ENCODE results near the gene SPRR2A. TPM values are rescaled to one million over a fixed set of nuclear protein-coding genes. Genes with fewer than 3 reads are reported as not detected.

SPRR2A gene
- total RNA-seq, 1 donor from 2014 or later, result not detected

DNA sequence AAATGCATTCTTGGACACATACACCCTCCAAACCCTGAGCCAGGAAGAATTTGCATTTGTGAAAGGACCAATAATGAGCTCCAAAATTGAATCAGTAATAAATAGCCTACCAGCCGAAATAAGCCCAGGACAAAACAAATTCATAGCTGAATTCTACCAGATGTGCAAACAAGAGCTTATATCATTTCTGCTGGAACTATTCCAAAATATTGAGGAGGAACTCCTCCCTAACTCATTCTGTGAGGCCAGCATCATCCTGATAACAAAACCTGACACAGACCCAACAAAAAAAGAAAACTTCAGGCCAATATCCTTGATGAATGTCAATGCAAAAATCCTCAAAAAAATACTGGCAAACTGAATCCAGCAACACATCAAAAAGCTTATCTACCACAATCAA is 30.3 kb upstream of the SPRR2A start:
- H3K36me3 Mint-ChIP-seq (ENCODE audit: low read depth), result no peaks in the 10 kb centered on the region
- no peaks in the 10 kb centered on the region for H3K4me1 Mint-ChIP-seq (ENCODE audit: low read depth)
- H3K4me3 Mint-ChIP-seq (ENCODE audit: unreplicated experiment), result no peak overlapping the region
- no peak overlapping the region for H3K27ac Mint-ChIP-seq (ENCODE audit: unreplicated experiment)
- H3K27me3 Mint-ChIP-seq (ENCODE audit: low read depth), result no peaks in the 10 kb centered on the region
- no peak for DNase-seq (ENCODE audit: low spot score)
- peaks cover 11% of the 10 kb centered on the region for H3K9me3 Mint-ChIP-seq (ENCODE audit: low read depth)
- TF ChIP-seq, protein P1, sequence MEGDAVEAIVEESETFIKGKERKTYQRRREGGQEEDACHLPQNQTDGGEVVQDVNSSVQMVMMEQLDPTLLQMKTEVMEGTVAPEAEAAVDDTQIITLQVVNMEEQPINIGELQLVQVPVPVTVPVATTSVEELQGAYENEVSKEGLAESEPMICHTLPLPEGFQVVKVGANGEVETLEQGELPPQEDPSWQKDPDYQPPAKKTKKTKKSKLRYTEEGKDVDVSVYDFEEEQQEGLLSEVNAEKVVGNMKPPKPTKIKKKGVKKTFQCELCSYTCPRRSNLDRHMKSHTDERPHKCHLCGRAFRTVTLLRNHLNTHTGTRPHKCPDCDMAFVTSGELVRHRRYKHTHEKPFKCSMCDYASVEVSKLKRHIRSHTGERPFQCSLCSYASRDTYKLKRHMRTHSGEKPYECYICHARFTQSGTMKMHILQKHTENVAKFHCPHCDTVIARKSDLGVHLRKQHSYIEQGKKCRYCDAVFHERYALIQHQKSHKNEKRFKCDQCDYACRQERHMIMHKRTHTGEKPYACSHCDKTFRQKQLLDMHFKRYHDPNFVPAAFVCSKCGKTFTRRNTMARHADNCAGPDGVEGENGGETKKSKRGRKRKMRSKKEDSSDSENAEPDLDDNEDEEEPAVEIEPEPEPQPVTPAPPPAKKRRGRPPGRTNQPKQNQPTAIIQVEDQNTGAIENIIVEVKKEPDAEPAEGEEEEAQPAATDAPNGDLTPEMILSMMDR (IDR thresholded peaks at IDR 0.05), result no peak

DNA sequence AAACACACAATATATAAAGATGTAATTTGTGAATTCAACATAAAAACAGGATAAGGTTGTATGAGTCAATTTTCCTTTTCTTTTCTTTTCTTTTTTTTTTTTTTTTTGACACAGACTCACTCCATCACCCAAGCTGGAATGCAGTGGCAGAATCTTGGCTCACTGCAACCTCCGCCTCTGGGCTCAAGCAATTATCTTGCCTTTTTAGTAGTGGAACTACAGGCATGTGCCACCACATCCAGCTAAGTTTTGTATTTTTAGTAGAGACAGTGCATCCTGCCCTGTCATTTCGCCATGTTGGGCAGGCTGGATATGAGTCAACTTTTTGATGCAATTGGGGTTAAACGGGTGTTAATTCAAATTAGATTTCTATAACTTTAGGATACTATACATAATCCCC is 24.4 kb upstream of the SPRR2A start:
- H3K36me3 Mint-ChIP-seq (ENCODE audit: low read depth), result no peaks in the 10 kb centered on the region
- no peak overlapping the region for H3K27ac Mint-ChIP-seq (ENCODE audit: unreplicated experiment)
- no peak overlapping the region for H3K4me3 Mint-ChIP-seq (ENCODE audit: unreplicated experiment)
- peaks cover 19% of the 10 kb centered on the region for H3K9me3 Mint-ChIP-seq (ENCODE audit: low read depth)
- no peak for DNase-seq (ENCODE audit: low spot score)
- no peaks in the 10 kb centered on the region for H3K4me1 Mint-ChIP-seq (ENCODE audit: low read depth)
- no peaks in the 10 kb centered on the region for H3K27me3 Mint-ChIP-seq (ENCODE audit: low read depth)
- TF ChIP-seq, protein P1 (IDR thresholded peaks at IDR 0.05), result no peak

DNA sequence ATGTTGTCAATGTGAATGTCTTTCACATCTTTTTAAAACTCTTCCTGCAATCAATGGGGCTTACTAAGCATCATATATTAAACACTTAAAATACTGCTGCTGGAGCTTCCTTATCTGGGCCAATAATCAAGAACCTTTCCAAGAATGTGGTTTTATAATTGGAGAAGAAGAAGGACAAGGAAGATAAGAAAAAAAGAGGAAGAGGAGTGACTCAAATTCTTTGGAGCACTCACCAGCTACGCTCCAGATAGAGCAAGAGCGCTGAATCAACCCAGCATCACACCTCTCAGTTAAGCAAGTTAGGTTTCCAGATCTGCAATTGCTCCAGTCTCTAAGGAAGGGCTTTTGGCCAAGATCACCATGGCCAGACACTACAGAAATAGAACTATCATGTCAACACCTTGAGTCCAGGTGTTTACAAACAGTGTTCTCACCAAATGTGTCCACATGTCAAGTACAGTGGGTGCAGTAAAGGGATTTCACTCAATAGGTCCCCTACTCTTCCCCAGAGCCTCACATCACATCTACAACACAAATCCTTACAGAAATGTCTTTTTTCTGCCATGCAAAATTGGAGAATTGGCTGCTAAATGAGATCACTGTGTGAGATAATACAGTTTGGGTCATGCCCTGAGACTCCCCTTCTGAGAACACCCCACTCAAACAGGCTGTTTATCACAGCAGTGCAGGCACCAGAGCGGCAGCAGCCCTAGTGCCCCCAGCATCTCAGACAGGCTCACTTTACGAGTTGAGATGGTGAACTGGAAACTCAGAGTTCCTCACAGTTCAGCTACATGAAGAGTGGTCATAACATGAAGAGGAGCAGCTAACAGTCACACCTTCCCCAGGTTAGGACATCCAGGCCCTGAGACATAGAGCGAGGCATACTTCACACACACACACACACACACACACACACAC is 15.8 kb upstream of the SPRR2A start:
- TF ChIP-seq, protein P1 (IDR thresholded peaks at IDR 0.05), result no peak
- no peaks in the 10 kb centered on the region for H3K36me3 Mint-ChIP-seq (ENCODE audit: low read depth)
- DNase-seq (ENCODE audit: low spot score), result no peak
- no peak overlapping the region for H3K27ac Mint-ChIP-seq (ENCODE audit: unreplicated experiment)
- no peaks in the 10 kb centered on the region for H3K27me3 Mint-ChIP-seq (ENCODE audit: low read depth)
- peaks cover 2% of the 10 kb centered on the region for H3K9me3 Mint-ChIP-seq (ENCODE audit: low read depth)
- no peaks in the 10 kb centered on the region for H3K4me1 Mint-ChIP-seq (ENCODE audit: low read depth)
- H3K4me3 Mint-ChIP-seq (ENCODE audit: unreplicated experiment), result no peak overlapping the region

DNA sequence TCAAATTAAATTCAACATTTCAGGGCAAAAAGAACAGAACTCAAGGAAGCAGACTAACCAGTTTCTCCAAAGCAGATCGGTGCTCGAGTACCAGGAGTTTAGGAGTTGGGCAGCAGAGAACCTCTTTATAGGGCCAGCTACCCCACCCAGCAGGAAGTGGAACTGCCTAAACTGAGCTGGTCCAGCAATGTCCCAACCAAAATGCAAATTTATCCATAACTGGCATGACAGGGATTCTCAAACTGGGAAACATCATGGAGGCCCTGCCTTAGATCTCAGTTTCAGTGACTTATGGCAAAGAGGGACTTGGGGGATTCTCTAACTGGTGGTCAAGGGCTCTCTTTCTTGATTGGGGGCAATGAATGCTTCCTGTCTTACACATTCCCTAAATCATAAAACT is 14.2 kb upstream of the SPRR2A start, which contains the start of gene SPRR2B:
SPRR2B (minus strand) TSS at position 101 of the 400 bp plus-strand sequence. CDS start 772 bp downstream, outside the sequence.
- no peaks in the 10 kb centered on the region for H3K9me3 Mint-ChIP-seq (ENCODE audit: low read depth)
- TF ChIP-seq, protein P1 (IDR thresholded peaks at IDR 0.05), result no peak
- H3K27ac Mint-ChIP-seq (ENCODE audit: unreplicated experiment), result no peak within 1 kb of the TSS
- no peaks in the 10 kb centered on the region for H3K27me3 Mint-ChIP-seq (ENCODE audit: low read depth)
- DNase-seq (ENCODE audit: low spot score), result no peak
- H3K4me1 Mint-ChIP-seq (ENCODE audit: low read depth), result no peaks in the 10 kb centered on the region
- H3K4me3 Mint-ChIP-seq (ENCODE audit: unreplicated experiment), result no peak within 1 kb of the TSS
- no peaks in the 10 kb centered on the region for H3K36me3 Mint-ChIP-seq (ENCODE audit: low read depth)

DNA sequence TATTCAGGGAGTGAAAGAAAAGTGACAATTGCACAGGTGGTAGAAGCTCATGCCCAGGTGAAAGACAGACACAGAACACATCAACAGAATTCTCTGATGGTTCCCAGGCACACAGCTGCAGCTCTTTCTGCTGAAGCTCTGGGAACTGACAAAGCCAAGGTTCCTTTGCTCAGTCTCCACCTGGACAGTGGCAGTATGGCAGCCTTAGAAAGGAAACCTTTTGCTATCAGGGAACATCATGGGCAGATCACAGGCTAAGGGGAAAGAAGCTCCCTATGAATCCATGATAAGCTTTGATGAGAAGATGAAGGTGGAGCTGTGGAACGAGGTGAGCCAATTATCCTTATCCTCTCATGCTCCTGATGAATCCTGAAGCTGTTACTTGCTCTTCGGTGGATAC is 12.9 kb upstream of the SPRR2A start:
- H3K4me3 Mint-ChIP-seq (ENCODE audit: unreplicated experiment), result no peak overlapping the region
- H3K36me3 Mint-ChIP-seq (ENCODE audit: low read depth), result no peaks in the 10 kb centered on the region
- DNase-seq (ENCODE audit: low spot score), result no peak
- TF ChIP-seq, protein P1 (IDR thresholded peaks at IDR 0.05), result no peak
- H3K27me3 Mint-ChIP-seq (ENCODE audit: low read depth), result peaks cover 5% of the 10 kb centered on the region
- no peaks in the 10 kb centered on the region for H3K4me1 Mint-ChIP-seq (ENCODE audit: low read depth)
- H3K9me3 Mint-ChIP-seq (ENCODE audit: low read depth), result no peaks in the 10 kb centered on the region
- no peak overlapping the region for H3K27ac Mint-ChIP-seq (ENCODE audit: unreplicated experiment)
